Measurements from ENCODE around the gene SEMA3F.

SEMA3F gene

GRCh38 chr3:50185230-50185629, 30.1 kb downstream of the SEMA3F start:
- no peak for DNase-seq (ENCODE audit: low read depth in 1 of 2, low spot score in 1 of 2)
- no peak overlapping the region for H3K4me3 ChIP-seq (replicated peaks; ENCODE audit: insufficient read depth, low read length)
- H3K27ac ChIP-seq (replicated peaks) = no peak overlapping the region
- TF ChIP-seq CTCF (IDR thresholded peaks at IDR 0.05; ENCODE audit: insufficient read depth, low read length) (no peak), GABPA (IDR thresholded peaks at IDR 0.05; ENCODE audit: low read depth) (no peak), REST (IDR thresholded peaks at IDR 0.05; ENCODE audit: insufficient replicate concordance, low read depth) (no peak), SPI1 (IDR thresholded peaks at IDR 0.05; ENCODE audit: borderline replicate concordance, low read depth) (no peak), POLR2AphosphoS5 (IDR thresholded peaks at IDR 0.05; ENCODE audit: low read depth) (no peak)
- no peaks in the 10 kb centered on the region for H3K27me3 ChIP-seq (ENCODE audit: insufficient read depth, poor library complexity, severe bottlenecking)

GRCh38 chr3:50186096-50186495, 31.0 kb downstream of the SEMA3F start:
- no peak for DNase-seq (ENCODE audit: low read depth in 1 of 2, low spot score in 1 of 2)
- H3K27ac ChIP-seq (replicated peaks) = no peak overlapping the region
- TF ChIP-seq SPI1 (IDR thresholded peaks at IDR 0.05; ENCODE audit: borderline replicate concordance, low read depth) = no peak
- no peak for TF ChIP-seq POLR2AphosphoS5 (IDR thresholded peaks at IDR 0.05; ENCODE audit: low read depth)
- no peak for TF ChIP-seq REST (IDR thresholded peaks at IDR 0.05; ENCODE audit: insufficient replicate concordance, low read depth)
- TF ChIP-seq GABPA (IDR thresholded peaks at IDR 0.05; ENCODE audit: low read depth) = no peak
- TF ChIP-seq CTCF (IDR thresholded peaks at IDR 0.05; ENCODE audit: insufficient read depth, low read length) = no peak
- H3K27me3 ChIP-seq (ENCODE audit: insufficient read depth, poor library complexity, severe bottlenecking) = no peaks in the 10 kb centered on the region
- H3K4me3 ChIP-seq (replicated peaks; ENCODE audit: insufficient read depth, low read length) = no peak overlapping the region

GRCh38 chr3:50187750-50188149, 32.6 kb downstream of the SEMA3F start:
- Histone ChIP-seq H3K27ac (replicated peaks) (no peak overlapping the region), H3K4me3 (replicated peaks; ENCODE audit: insufficient read depth, low read length) (no peak overlapping the region), H3K27me3 (ENCODE audit: insufficient read depth, poor library complexity, severe bottlenecking) (no peaks in the 10 kb centered on the region)
- no peak for DNase-seq (ENCODE audit: low read depth in 1 of 2, low spot score in 1 of 2)
- TF ChIP-seq SPI1 (IDR thresholded peaks at IDR 0.05; ENCODE audit: borderline replicate concordance, low read depth) (no peak), GABPA (IDR thresholded peaks at IDR 0.05; ENCODE audit: low read depth) (no peak), REST (IDR thresholded peaks at IDR 0.05; ENCODE audit: insufficient replicate concordance, low read depth) (no peak), CTCF (IDR thresholded peaks at IDR 0.05; ENCODE audit: insufficient read depth, low read length) (no peak), POLR2AphosphoS5 (IDR thresholded peaks at IDR 0.05; ENCODE audit: low read depth) (no peak)
